DMS53 (cell line): ENCODE data around the gene GTF2F2.
A peak's percentile ranks its signal among the peaks of the same experiment; 100 is the strongest.
"Not testable (repeated sequence)": the region's sequence is repeated elsewhere in the genome, so short reads cannot be mapped to it uniquely, and the experiment has no call there.

Source experiments
- DNase-seq: peaks from one replicate; lab custom pipeline; 2025; lab: John Stamatoyannopoulos, UW

GTF2F2 gene

DNA sequence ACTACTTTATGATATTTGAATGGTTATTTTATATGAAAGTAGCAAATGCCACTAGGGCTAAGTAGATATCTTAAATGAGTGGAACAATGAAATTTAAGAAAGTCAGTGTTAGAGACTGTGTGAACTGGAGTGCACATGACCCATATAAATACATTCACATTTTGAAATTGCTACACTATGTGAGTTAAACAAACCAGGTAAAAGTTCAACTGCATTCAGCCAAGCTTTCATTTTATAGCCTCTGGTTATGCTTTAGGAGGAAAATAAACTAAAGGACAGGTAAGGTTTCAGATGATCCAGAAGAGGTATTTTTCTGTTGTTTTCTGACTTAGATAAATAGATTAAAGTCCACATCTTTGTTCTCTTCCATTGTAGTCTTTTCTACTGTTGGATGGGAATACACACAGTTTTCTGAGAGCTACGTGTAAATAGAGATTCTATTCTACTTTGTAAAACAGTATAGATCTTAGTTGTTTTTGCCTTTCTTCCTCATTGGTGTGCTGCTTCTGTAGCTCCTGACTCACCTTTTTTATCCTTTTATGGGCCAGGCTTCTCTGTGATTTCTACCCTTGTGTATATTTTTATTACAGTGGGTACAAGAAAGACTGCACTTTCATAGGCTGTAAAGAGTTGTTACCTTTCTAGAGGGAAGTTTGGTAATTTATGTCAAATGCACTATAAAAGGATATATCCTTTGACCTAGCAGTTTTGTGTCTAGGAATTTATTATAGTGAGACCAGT is 135.1 kb downstream of the GTF2F2 start:
- no peak for DNase-seq

DNA sequence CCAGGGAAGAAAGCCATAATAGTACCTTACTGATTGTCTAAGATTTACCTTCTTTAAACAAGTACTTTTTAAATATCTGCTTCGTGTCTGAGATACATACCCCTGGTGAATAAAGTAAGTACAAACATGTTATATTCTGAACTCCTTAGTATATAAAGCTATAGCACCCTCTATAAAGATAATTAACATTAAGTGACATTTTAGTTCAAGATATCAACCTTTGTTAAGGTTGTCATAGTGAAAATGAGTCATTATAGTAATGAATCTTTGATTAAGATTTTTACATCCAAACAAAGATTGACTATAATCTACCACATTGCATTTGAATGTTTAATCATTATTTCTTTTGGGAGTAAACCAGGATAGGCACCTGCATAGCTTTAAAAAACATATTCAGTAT is 135.9 kb downstream of the GTF2F2 start:
- no peak for DNase-seq

DNA sequence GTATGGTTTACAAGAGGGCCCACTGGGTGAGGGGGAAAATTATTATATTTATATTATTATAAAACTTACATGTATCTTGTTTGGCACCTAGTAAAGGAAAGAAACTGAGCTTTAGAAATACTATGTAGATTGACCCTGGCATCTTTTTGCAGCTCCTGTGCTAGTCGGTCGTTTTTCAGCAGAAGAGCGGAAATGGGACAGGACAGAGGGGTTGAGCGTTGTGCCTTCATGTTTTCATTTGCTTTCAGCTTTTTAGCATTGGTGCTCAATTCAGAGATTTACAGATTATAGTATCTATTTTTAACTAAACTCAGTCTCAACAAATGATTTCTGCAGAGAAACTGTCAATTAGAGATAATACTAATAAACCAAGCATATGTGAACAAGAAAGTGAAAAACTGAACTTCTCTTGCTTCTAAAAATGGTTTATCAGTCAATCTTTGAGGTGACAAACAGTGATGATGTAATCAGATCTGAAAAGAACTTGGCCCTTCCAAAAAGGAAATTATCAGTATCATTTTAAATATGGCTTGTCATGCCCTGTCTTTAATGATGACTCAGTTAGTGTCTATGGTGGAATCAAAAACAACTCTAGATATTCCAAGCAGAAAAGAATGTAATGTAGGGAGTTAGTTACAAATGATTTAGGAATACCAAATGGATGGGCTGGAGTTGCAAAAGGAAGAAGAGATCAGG is 137.5 kb downstream of the GTF2F2 start:
- DNase-seq: no peak

DNA sequence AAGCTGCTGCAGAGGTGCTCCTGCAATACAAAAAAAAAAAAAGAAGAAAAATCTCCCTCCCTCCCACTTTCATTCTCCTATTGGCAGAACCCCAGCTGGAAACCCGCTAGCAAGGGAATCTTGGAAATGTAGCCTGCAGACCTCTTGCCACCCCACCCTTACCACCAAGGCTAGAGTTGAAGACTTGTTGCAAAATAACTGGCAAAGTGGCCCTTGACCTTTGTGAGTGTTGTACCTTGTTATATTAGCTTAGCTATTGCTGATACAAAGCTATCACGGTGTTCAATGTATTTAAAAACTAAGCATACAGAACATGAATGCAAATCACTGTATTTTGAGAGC is 138.0 kb downstream of the GTF2F2 start:
- no peak for DNase-seq

DNA sequence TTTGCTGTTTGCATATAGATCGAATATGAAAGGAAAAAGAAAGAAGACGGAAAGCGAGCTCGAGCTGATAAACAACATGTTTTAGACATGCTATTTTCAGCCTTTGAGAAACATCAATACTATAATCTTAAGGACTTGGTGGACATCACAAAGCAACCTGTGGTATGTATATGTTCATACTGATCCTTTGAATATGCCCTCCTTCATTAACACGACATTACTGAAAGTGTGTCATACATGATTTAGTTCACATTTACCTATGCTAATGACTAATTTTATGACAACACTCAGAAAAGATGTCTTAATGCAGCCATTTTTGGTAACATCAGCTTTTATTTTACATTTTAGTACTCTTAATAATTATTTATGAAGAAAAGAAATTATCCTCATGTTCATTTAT is 146.9 kb downstream of the GTF2F2 start:
- DNase-seq: no peak

DNA sequence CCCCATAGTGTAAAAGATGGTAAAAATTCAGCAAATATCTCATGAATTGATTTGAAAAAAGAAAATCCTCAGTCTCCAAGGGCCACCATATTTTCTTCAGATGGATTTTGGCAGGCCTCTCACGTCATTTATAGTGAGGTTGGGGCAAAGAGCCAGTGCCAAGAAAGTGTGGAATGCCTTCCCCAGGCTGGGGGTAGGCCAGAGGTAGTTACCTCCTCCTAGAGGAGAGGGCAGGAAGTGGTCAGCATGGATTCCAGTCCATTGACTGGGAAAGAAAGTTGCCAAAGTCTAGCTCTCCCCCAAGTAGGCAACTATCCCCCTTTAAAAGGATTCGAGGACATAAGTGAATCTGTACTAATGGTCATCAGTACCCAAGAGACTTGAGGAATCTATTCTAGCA is 148.9 kb downstream of the GTF2F2 start:
- no peak for DNase-seq

DNA sequence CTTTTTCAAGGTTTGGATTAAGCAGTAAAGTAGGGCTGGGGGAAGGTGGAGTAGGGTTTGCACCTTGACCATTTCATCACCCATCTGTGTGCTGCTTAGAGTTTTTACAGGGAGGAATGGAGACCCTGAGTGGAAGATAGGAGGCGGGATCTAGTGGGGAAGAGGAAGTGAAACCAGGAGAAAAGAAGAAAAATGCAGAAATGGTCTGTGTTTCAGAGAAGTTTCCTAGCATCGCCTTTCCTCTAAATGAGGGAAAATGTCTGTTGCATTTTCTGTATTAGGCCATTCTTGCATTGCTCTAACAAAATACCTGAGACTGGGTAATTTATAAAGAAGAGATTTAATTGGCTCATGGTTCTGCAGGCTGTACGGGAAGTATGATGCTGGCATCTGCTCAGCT is 156.6 kb downstream of the GTF2F2 start:
- DNase-seq: no peak

DNA sequence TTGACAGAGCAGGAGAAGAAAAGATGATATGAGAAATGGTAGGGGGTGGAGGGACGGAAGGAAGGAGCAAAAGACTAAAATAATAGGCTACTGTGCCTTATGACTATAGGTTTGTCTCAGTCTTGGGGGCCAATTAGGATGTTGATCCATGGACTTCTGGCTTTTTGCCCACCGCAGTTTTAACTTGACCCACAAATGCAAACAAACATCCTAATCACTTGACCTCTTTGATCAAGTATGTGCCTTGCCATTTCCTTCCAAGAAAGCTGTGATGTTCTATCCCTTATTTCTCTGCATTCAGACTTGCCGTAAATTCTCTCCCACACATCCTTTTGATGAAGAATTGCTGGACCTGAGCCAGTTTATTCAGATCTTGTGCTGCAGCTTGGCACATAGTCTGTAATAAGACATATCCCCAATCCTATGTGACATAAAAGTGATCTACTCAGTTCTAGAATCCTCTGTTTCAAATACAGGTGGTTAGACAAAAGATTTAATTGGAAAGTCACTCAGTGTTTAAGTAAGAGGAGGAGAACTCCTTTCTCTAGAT is 157.9 kb downstream of the GTF2F2 start:
- DNase-seq: no peak

DNA sequence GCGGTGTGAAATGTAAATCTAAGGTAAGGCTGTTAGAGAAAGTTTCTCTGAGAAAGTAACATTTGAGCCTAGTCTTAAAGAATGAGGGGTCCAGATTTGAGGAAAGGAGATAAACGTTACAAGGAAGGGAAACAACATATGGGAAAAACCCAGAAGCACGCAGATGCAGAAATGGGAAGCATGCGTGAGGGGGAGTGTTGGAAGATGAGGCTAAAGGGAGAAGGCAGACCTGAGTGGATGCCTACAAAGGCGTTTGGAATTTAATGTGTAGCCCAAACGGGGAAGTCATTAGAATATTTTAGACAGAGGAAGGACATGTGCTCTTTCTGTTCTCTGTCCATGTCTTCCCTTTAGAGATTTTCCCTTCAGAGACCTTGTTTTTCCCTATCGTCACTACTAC is 159.7 kb downstream of the GTF2F2 start:
- no peak for DNase-seq

DNA sequence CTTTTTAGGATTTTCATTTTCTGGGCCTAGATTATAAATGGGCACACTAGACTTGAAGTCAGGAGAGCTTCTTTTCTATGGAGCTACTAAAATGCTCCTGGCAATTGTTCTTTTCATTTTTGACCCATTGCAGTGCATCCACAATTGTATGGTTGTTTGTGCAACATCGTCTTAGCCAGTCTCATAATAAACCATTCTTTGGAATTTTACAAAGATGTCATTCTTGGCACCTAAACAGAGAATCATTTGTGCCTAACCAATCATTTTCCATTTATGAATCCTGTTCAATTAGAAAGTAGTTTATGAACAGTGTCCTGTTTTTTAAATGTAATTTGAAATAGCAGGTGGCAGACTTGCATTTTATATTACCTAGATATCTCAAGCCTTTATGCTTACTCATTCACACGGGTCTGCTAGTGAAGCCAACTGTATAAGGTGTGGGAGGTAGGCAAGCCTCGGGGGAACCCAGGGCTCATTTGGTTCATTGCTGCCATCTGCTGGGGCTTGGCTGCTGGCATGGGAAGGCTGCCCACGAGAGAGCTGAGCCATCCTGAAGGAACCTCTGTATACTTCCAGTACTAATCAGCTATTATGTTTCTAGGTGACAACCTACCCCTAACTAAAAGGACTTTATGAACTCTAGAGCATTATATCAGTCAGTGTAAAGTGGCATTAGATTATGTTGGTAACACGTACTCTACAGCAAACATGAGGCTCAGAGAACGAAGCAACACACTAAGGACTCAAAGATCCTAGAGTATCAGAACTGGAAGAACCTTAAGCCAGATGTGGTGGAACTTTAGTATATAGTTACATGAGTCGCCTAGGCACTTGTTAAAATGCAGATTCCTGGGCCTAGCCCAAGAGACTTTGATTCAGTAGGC is 160.7 kb downstream of the GTF2F2 start:
- DNase-seq: peak; percentile 69

DNA sequence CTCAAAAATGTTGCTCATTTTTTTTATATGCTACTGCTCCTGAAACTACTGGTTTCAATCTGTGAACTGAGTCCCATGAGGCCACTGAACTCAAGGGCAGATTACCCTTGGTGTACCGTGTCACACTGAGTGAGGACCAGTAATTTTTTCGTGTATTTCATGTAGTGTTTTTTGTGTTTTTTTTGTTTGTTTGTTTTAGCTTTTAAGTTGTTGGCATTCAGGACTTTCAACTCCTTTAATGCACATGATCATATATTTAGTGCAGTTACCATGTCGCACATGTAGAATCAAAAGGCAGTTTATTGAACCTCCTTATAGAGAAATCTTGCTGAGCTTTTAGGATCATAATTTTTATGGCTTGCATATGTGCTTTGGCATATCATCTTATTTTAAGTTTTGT is 162.7 kb downstream of the GTF2F2 start:
- no peak for DNase-seq

DNA sequence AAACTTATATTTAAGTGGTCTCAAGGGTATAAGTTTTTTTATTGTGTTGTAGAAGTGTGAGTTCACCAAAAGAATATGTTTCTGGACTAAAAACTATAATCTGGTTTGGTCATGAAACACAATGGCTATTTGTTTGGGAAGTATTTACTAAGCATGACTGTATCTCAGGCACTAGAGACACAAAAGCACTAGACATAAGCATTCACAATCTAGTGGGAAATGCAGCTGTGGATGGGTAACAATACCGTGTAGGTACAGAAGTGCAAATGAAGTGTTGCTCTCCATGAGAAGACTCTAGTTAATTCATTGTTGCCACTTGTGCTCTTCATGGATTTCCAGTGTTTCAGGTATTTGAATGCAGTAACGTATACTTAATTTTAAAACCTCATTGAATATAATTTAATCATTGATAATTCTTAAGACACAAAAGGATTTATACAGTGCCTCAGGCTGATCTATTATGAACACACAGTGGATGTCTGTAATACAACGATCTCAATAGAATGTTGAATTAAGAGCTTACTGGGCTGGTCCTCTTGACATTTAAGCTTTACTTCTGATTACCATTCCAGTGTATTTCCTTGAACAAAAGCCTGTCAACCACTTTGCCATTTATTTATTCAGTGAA is 169.7 kb downstream of the GTF2F2 start:
- peak; percentile 38 for DNase-seq

DNA sequence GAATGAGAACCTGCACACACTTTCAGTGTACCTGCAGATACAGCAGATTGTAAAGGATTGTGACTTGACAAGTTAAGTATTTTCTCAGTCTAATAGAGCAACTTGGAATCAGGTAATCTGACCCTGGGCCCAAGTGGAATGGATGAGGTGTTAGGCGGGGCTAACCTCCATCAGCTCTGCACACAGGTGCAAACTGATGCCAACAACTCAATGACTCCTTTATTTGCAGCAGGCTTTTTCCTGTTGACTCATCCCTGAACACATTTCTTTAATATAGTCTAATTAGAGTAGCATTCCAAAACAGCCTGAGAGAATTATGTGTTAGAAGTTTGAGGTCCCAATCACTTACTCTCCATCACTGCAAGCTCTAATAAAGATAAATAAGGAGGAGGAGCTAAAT is 171.9 kb downstream of the GTF2F2 start:
- peak; percentile 69 for DNase-seq

DNA sequence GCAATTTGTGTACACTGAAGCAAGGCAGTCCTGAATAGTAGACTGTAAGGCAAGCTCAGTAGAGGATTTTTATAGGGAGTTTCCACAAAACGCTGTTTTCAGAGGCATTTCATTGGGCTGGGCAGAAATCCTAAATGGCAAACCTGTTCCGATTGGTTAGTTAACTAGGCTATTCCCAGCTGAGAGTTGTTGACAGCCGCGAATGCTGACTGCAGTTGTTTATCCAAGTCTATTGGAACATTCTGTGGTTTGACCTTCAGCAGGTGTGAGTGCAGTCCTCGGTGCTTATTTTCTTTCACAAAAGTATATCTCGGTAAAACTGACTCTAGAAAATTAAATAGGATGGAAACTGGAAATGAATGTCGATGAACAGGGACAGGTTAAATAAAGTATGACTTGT is 175.2 kb downstream of the GTF2F2 start:
- no peak for DNase-seq

DNA sequence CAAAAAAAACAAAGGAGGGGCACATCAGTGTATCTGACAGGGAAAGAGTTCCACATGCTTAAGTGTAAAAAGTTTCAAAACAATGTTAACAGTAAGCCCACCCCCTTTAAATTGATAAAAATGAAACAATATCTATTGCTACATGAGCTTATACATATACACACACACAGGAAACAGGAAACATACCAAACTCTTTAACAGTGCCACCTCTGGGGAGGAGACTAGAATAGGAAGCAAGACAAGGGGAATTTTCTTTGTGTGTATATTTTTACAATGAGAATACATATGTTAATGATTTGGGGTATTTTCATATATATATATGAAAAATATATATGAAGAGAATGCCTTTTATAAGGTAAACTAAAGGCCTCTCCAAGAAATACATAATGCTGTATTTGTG is 175.9 kb downstream of the GTF2F2 start:
- no peak for DNase-seq

DNA sequence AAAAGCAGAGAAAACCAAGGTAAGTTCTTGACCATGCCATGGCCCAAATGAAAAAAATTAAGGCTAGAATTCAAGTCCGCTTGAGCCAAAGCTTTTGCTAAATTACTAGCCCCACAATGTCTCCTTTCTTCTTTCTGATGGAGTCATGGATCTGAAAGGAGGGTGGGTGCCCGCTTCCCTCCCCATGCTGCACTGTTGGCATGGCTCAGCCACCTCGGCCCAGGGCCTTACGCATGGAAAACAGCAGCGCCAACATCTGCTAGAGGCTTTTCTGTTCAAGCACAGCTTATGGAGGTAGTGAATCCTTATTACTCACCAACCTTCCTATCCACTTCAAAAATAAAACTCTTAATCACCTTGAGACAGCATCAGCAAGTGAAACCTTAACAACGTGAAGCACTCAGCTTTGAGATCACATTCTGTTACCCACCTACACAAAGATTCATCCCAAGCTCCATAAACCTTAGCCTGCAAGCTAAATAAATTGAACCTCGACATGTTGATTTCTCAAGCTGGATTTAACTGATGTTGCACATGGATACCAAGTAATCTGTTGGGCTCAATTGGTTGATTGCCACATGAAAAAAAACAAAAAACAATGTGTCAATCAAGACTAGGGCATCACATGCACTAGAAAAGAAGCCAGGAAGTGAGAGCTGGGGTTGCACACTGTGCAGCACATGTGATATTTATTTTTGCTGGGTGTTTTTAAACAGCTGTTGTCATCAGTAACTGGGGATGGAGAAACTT is 177.3 kb downstream of the GTF2F2 start:
- no peak for DNase-seq

DNA sequence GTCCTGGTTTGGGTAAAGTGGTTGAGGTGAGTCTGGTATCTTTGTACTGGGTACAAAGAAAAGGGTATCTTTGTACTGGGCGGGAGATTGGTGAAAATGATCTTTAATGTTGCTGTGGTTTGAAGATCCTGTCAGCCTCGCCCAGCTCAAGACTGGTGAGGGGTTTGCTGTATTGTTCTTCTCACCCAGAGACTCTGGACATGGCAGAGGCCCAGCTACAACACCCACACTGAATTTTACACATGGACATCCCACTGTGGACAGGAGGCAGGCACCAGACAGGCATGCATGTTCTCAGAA is 177.8 kb downstream of the GTF2F2 start:
- DNase-seq: no peak

DNA sequence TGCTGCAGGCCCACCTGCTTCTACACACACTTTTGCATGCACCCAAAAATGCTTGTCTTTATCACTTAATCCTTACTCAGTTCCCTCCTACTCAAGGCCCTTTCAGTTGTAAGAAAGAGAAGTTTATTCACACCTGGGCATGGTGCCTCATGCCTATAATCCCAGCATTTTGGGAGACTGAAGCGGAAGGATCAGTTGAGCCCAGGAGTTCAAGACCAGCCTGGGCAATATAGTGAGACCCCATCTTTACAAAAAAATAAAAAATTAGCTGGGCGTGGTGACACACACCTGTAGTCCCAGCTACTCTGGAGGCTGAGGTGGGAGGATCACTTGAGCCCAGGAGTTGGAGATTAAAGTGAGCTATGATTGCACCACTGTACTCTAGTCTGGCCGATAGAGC is 178.2 kb downstream of the GTF2F2 start:
- not testable (repeated sequence) for DNase-seq

DNA sequence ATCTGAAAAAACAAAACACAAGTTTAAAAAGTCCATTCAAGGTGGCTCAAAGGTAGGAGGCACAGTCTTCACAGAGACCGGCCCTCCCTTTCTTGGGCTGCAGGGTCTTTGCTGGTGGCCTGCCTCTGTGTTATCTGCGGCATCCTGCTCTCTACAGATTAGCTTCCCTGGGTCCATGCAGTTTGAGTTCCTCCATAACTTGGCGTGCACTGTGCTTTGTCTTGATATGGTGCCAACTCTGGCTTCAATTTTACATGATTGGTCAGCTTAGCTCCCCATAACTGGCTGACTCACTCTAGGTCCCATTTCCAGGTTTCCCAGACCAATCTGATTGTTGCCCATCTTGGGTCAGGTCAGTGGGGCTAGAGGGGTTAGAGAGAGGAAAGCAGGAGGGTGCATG is 178.9 kb downstream of the GTF2F2 start:
- DNase-seq: no peak

DNA sequence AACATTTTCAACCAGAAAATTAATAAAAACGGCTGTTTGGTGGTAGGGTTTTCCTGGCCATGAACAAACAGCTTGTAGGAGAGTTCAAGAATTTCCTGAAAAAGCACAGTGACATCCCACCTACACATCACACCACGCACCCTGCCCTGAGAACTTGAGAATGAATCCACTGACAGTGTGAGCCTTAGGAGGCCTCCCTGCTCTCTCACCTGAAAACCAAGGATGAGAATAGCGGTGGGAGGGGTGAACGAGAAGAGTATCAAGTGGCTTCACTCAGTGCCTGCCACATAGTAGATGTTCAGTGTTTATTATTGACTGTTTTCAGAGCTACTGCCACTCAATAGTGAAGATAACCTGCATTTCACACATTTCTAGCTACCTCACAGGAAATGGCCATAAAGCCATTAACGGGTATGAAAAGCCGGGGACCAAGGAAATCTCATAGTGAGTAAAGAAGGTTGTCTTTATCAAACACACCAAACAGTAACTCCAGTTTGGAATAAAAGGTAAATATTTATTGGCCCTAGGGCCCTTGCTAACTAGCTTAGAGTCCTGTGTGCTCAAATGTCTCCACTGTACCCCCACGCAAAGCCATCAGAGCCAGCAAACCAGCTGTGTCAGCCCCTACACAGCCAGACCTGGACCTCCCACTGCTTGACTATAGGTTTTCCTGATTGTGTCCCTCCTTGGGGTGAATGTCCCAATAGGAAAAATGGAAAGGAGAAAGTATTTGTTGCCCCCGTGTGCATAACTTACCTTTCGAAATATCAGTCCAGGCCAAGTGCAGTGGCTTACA is 180.1 kb downstream of the GTF2F2 start:
- no peak for DNase-seq

DNA sequence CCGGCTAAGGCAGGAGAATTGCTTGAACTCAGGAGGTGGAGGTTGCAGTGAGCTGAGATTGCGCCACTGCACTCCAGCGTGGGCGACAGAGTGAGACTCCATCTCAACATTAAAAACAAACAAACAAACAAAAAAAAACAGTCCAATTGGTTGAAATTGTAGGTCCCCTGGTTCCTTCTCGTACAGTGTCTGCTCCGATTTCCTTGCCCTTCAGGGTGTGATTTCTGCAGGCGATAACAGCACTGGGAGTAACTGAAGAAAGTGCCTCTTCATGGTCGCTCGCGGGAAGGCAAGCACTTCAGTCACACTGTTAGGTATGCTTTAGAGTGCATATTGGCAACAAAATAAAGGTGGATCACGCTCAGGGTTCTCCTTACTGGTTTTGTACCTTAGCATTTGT is 181.0 kb downstream of the GTF2F2 start:
- peak; percentile 17 for DNase-seq
